Breast epithelium (tissue), 3 donors: ENCODE data around the gene GNG12.

Experiments
- CTCF ChIP-seq, 3 donors: fragments of 450-650 bp; IDR thresholded peaks; one replicate each; pipeline ENCODE4 v1.5.1; 2016 to 2017; ENCODE audit warnings: antibody characterized with exemption in 3 of 3, mild to moderate bottlenecking in 3 of 3, moderate library complexity in 3 of 3
- POLR2A ChIP-seq: fragments of 450-650 bp; IDR thresholded peaks from one replicate; pipeline ENCODE4 v1.6.1; 2016; ENCODE audit warnings: antibody characterized with exemption, mild to moderate bottlenecking, moderate library complexity
- POLR2AphosphoS5 ChIP-seq, 3 donors: sonication (generic); formaldehyde crosslinking; IDR thresholded peaks; one replicate each; pipeline ENCODE4 v1.6.1; 2017; ENCODE audit warnings: antibody characterized with exemption in 3 of 3

- no peak for TF ChIP-seq CTCF (IDR thresholded peaks at IDR 0.05)
- no peak for TF ChIP-seq POLR2A
- no peak for TF ChIP-seq POLR2AphosphoS5 (IDR thresholded peaks at IDR 0.05)
Observed at GRCh38 chr1:67717876-67718275, 115.4 kb downstream of the GNG12 start.
